HEK293 (cell line): ENCODE measurements around the gene ITGB5.

Source experiments
- PRDM2 ChIP-seq: fragments of 450-650 bp; formaldehyde crosslinking; IDR thresholded peaks from 2 replicates; pipeline ENCODE4 v1.5.1; 2016; ENCODE audit warnings: missing biosample characterization, missing genetic modification characterization, borderline replicate concordance
- REPIN1 ChIP-seq: fragments of 450-650 bp; formaldehyde crosslinking; IDR thresholded peaks from 2 replicates; pipeline ENCODE4 v1.5.1; 2017; ENCODE audit warnings: missing biosample characterization, missing genetic modification characterization, low read depth
- REST ChIP-seq: fragments of 450-650 bp; formaldehyde crosslinking; IDR thresholded peaks from 2 replicates; pipeline ENCODE4 v1.5.1; 2016; ENCODE audit warnings: missing biosample characterization, missing genetic modification characterization
- ZBTB1 ChIP-seq: fragments of 450-650 bp; formaldehyde crosslinking; IDR thresholded peaks from 2 replicates; pipeline ENCODE4 v1.5.1; 2016; ENCODE audit warnings: missing biosample characterization, missing genetic modification characterization
- ZNF112 ChIP-seq: fragments of 450-650 bp; formaldehyde crosslinking; IDR thresholded peaks from 2 replicates; pipeline ENCODE4 v1.5.0; 2017; ENCODE audit warnings: missing biosample characterization, missing genetic modification characterization
- ZNF138 ChIP-seq: fragments of 450-650 bp; formaldehyde crosslinking; IDR thresholded peaks from 2 replicates; pipeline ENCODE4 v1.5.1; 2016; ENCODE audit warnings: missing biosample characterization, missing genetic modification characterization, borderline replicate concordance
- ZNF148 ChIP-seq: fragments of 450-650 bp; formaldehyde crosslinking; IDR thresholded peaks from 2 replicates; pipeline ENCODE4 v1.5.0; 2017; ENCODE audit warnings: missing biosample characterization, missing genetic modification characterization, borderline replicate concordance
- ZNF169 ChIP-seq: fragments of 450-650 bp; formaldehyde crosslinking; IDR thresholded peaks from 2 replicates; pipeline ENCODE4 v1.5.1; 2016; ENCODE audit warnings: missing biosample characterization, missing genetic modification characterization
- ZNF175 ChIP-seq: fragments of 450-650 bp; formaldehyde crosslinking; IDR thresholded peaks from 2 replicates; pipeline ENCODE4 v1.5.1; 2016; ENCODE audit warnings: missing biosample characterization, missing genetic modification characterization
- ZNF23 ChIP-seq: fragments of 450-650 bp; formaldehyde crosslinking; IDR thresholded peaks from 2 replicates; pipeline ENCODE4 v1.5.1; 2016; ENCODE audit warnings: missing biosample characterization, missing genetic modification characterization, borderline replicate concordance
- ZNF239 ChIP-seq: fragments of 450-650 bp; formaldehyde crosslinking; IDR thresholded peaks from 2 replicates; pipeline ENCODE4 v1.5.1; 2016; ENCODE audit warnings: missing biosample characterization, missing genetic modification characterization
- ZNF366 ChIP-seq: fragments of 450-650 bp; formaldehyde crosslinking; conservative IDR thresholded peaks from 2 replicates; pipeline ENCODE4 v1.5.1; 2016; ENCODE audit warnings: missing biosample characterization, missing genetic modification characterization
- ZNF394 ChIP-seq: fragments of 450-650 bp; formaldehyde crosslinking; IDR thresholded peaks from 2 replicates; pipeline ENCODE4 v1.5.1; 2016; ENCODE audit warnings: missing biosample characterization, missing genetic modification characterization, mild to moderate bottlenecking, moderate library complexity, borderline replicate concordance
- ZNF529 ChIP-seq: fragments of 450-650 bp; formaldehyde crosslinking; IDR thresholded peaks from 2 replicates; pipeline ENCODE4 v1.5.1; 2017; ENCODE audit warnings: missing genetic modification characterization, missing biosample characterization; ENCODE audit not compliant: insufficient replicate concordance
- ZNF544 ChIP-seq: fragments of 450-650 bp; formaldehyde crosslinking; IDR thresholded peaks from 2 replicates; pipeline ENCODE4 v1.5.0; 2017; ENCODE audit warnings: missing biosample characterization, missing genetic modification characterization
- ZNF561 ChIP-seq: fragments of 450-650 bp; IDR thresholded peaks from 2 replicates; pipeline ENCODE4 v1.5.1; 2018; ENCODE audit warnings: missing biosample characterization, missing genetic modification characterization, borderline replicate concordance
- ZNF580 ChIP-seq: fragments of 450-650 bp; formaldehyde crosslinking; IDR thresholded peaks from 2 replicates; pipeline ENCODE4 v1.5.1; 2016; ENCODE audit warnings: missing biosample characterization, missing genetic modification characterization
- ZNF658 ChIP-seq: fragments of 450-650 bp; formaldehyde crosslinking; IDR thresholded peaks from 2 replicates; pipeline ENCODE4; 2016; ENCODE audit warnings: missing biosample characterization, missing genetic modification characterization
- ZNF76 ChIP-seq: fragments of 450-650 bp; formaldehyde crosslinking; IDR thresholded peaks from 2 replicates; pipeline ENCODE4; 2016; ENCODE audit warnings: low read depth, missing biosample characterization, missing genetic modification characterization, borderline replicate concordance
- ZSCAN5A ChIP-seq: fragments of 450-650 bp; formaldehyde crosslinking; IDR thresholded peaks from 2 replicates; pipeline ENCODE4 v1.5.1; 2016; ENCODE audit warnings: missing biosample characterization, missing genetic modification characterization

The ITGB5 gene

GRCh38 chr3:124730129-124730940 lies 156.8 kb downstream of the ITGB5 start, which contains the start of gene UMPS (continued):
- peak; percentile 32; the same call in 1 of the 2 replicates for TF ChIP-seq ZNF580 (tag by site-specific recombination)
- TF ChIP-seq ZNF175 (tag by site-specific recombination): no peak
- TF ChIP-seq ZBTB1 (tag by site-specific recombination): no peak
- TF ChIP-seq ZNF76 (tag by site-specific recombination): peak; percentile 90
- no peak for TF ChIP-seq ZNF239
- TF ChIP-seq ZNF23 (tag by site-specific recombination): no peak
- TF ChIP-seq ZNF148: no peak
- no peak for TF ChIP-seq REPIN1 (tag by site-specific recombination)
- no peak for TF ChIP-seq ZNF169 (tag by site-specific recombination)
- TF ChIP-seq ZNF112 (tag by site-specific recombination): no peak
- peak; percentile 51; the same call in 1 of the 2 replicates for TF ChIP-seq ZNF561 (tag by site-specific recombination)
- TF ChIP-seq ZNF394 (tag by site-specific recombination): peak; percentile 42; the same call in 1 of the 2 replicates
- 0 out of 2 replicates have a peak, but pooled peaks have one; percentile 21 for TF ChIP-seq ZSCAN5A (tag by site-specific recombination)
- TF ChIP-seq ZNF138: no peak
- TF ChIP-seq REST (tag by site-specific recombination): no peak
- TF ChIP-seq ZNF544 (tag by site-specific recombination): no peak
- no peak for TF ChIP-seq PRDM2
- peak; percentile 43 for TF ChIP-seq ZNF366 (tag by site-specific recombination)
- TF ChIP-seq ZNF658 (tag by site-specific recombination): no peak
- no peak for TF ChIP-seq ZNF529 (tag by site-specific recombination)
